ENCODE data around the gene ZFYVE28.

DNA sequence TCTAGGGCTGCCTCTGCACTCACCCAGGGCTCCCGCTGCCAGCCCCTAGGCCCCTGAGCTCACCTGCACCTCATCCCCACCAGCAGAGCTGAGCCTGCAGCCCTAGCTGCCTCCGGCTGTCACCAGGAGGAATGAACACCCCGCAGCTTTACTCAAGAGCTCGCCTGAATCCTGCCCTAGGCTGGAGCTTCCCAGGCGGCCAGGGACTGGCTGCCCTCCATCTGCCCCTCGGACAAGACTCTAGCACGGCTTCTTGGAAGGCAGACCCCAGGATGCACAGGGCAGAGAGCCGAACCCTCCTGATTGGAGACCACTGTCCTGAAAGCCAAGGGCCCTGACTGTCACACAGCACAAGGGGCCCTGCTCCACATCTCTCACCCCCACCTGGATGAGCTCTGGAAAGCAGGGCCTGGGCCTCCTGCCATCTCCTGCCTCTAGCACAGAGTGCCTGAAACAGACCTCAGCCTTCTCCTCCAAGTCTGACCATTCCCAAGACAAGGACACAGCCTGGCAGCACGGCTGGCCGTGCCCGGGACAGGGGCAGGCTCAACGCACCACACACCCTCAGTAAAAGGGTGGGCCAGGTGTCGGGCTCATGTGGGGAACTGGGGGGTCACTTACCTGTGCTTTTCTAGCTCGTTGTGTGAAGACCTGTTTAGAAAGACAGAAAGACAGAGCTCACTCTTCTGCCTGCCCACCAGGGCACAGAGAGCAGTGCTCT is 160.9 kb downstream of the ZFYVE28 start:
- TF ChIP-seq, protein P1, sequence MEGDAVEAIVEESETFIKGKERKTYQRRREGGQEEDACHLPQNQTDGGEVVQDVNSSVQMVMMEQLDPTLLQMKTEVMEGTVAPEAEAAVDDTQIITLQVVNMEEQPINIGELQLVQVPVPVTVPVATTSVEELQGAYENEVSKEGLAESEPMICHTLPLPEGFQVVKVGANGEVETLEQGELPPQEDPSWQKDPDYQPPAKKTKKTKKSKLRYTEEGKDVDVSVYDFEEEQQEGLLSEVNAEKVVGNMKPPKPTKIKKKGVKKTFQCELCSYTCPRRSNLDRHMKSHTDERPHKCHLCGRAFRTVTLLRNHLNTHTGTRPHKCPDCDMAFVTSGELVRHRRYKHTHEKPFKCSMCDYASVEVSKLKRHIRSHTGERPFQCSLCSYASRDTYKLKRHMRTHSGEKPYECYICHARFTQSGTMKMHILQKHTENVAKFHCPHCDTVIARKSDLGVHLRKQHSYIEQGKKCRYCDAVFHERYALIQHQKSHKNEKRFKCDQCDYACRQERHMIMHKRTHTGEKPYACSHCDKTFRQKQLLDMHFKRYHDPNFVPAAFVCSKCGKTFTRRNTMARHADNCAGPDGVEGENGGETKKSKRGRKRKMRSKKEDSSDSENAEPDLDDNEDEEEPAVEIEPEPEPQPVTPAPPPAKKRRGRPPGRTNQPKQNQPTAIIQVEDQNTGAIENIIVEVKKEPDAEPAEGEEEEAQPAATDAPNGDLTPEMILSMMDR (IDR thresholded peaks at IDR 0.05), result no peak
- TF ChIP-seq POLR2A (IDR thresholded peaks at IDR 0.05), result no peak
